Measurements from ENCODE around the gene KMO. TPM values are rescaled to one million over a fixed set of nuclear protein-coding genes. Genes with fewer than 3 reads are reported as not detected.

Gene KMO
- total and polyA plus RNA-seq, 2 of the 13 experiments (the other 11 are each of a cell fraction or from before 2014, with no cell fraction given) = 0.01 TPM; not detected in 1

DNA sequence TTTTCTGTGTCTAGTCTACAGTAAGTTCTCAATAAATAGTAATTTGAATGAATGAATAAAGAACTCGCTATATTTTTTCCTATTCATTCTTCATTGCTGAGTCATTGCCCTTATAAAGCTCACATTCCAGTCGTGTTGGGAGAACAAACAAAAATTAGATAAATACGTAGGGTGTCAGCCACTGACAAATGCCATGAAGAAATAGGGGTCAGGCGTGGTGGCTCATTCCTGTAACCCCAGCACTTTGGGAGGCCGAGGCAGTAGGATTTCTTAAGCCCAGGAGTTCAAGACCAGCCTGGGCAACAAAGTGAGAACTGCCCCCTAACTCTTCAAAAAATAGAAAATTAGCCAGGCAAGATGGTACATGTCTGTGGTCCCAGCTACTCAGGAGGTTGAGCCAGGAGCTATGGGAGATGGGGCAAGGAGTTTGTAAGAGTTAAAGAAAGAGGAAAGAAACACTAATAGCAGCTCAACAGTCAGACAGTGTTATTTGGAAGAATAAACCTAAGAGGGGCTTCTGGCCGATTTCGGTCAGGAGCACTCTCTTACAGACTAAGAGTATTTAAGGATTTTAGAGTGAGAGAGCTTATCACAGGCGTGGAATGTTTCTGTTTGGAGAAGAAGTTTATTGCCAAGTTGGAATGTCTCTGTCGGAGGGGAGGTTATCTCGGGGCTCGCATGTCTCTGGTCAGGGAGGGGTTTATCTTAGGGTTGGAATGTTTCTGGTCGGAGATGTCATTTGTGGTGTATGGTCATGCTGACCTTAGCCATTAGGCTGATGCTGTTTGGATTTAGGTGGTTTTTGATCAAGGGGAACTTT, 109.8 kb downstream of the KMO start:
- Histone ChIP-seq H3K79me2 (ENCODE audit: insufficient read depth, low read length) (peaks cover 24% of the 10 kb centered on the region), H3K4me2 (ENCODE audit: low read depth, low read length) (peak overlapping the region; percentile 97), H3K9me3 (ENCODE audit: low read length) (no peaks in the 10 kb centered on the region), H3K9ac (ENCODE audit: insufficient read depth, low read depth, low read length) (peak overlapping the region; percentile 65), H4K20me1 (ENCODE audit: insufficient read depth, low read length) (peaks cover 5% of the 10 kb centered on the region; the same call in 1 of the 2 replicates), H3K27ac (ENCODE audit: extremely low read length, insufficient read depth, low read length) (peak overlapping the region; percentile 87), H2AFZ (ENCODE audit: low read length) (peak overlapping the region; percentile 7), H3K4me3 (replicated peaks in 1 of 3; ENCODE audit: insufficient read depth in 1 of 3, low read depth in 2 of 3, low read length in 3 of 3) (peak overlapping the region in 2 of 3 experiments; percentile 65 to 68; a peak in 2 of 6 replicates), H3K27me3 (ENCODE audit: control insufficient read depth in 1 of 2, insufficient read depth in 2 of 2, low read length in 2 of 2) (no peaks in the 10 kb centered on the region; a peak in 1 of 5 replicates), H3K36me3 (replicated peaks in 1 of 2; ENCODE audit: control insufficient read depth in 1 of 2, insufficient read depth in 2 of 2, low read length in 2 of 2) (no peaks in the 10 kb centered on the region; a peak in 2 of 5 replicates), H3K4me1 (ENCODE audit: insufficient read depth, low read length) (peaks cover 44% of the 10 kb centered on the region)
- ATAC-seq (peak; percentile 20), DNase-seq (ENCODE audit: low spot score) (peak; percentile 84), FAIRE-seq (peak; percentile 28)
- 5% methylated on average over 12 of the region's 12 CpGs for WGBS (ENCODE audit: low lambda C conversion rate)
- in situ Hi-C loops (cut with HindIII; ENCODE audit: extremely low pct_ligation_motif_present, low pct_unique_long_range_greater_than_20kb) (no loop called here), intact Hi-C loops (cut with micrococcal nuclease; ENCODE audit: unreplicated experiment) (no loop called here)
- BruUV-seq (replicated peaks) = no TSS peak
- POLR2A ChIA-PET = interaction anchor here (1.6 to 2.2 kb wide), 4 partner anchors 15 to 205 kb away, joined by 5 to 10 read pairs (median 6); partner anchors contain the start of gene EXO1
- CTCF ChIA-PET (ENCODE audit: low intra/inter-chr PET ratio, low total read pairs) = no interaction called here
- TF ChIP-seq SRF (IDR thresholded peaks at IDR 0.05; ENCODE audit: low read depth, low read length) = peak; percentile 93
- peak; percentile 56; the same call in 1 of the 2 replicates for TF ChIP-seq JUND (CRISPR knock-in tag; IDR thresholded peaks at IDR 0.05)
- no peak for TF ChIP-seq ZMAT3 (CRISPR knock-in tag; conservative IDR thresholded peaks at IDR 0.05)
- TF ChIP-seq NR2F6 (IDR thresholded peaks at IDR 0.05) = peak; percentile 25; the same call in 1 of the 2 replicates
- peak; percentile 54; the same call in 1 of the 2 replicates for TF ChIP-seq NR2F6 (CRISPR knock-in tag; IDR thresholded peaks at IDR 0.05)
- TF ChIP-seq KLF15 (CRISPR knock-in tag; IDR thresholded peaks at IDR 0.05; ENCODE audit: borderline replicate concordance) = no peak
- TF ChIP-seq CCDC6 (CRISPR knock-in tag; IDR thresholded peaks at IDR 0.05) = no peak
- no peak for TF ChIP-seq NFYB (CRISPR knock-in tag; IDR thresholded peaks at IDR 0.05)
- TF ChIP-seq U2AF1 (optimal IDR thresholded peaks at IDR 0.05; ENCODE audit: low read depth, low read length) = no peak
- no peak for TF ChIP-seq RFXAP (CRISPR knock-in tag; IDR thresholded peaks at IDR 0.05; ENCODE audit: borderline replicate concordance)
- TF ChIP-seq SOX13 (IDR thresholded peaks at IDR 0.05) = no peak
- peak in 1 of 2 experiments; percentile 54; a peak in 2 of 4 replicates for TF ChIP-seq SOX13 (CRISPR knock-in tag; conservative IDR thresholded peaks at IDR 0.05 in 1 of 2, IDR thresholded peaks at IDR 0.05 in 1 of 2)
- TF ChIP-seq RARA (CRISPR knock-in tag; IDR thresholded peaks at IDR 0.05) = peak; percentile 37
- no peak for TF ChIP-seq ZNF512 (CRISPR knock-in tag; IDR thresholded peaks at IDR 0.05)
- 0 out of 2 replicates have a peak, but pooled peaks have one; percentile 8 for TF ChIP-seq CREM (IDR thresholded peaks at IDR 0.05)
- no peak for TF ChIP-seq CREM (CRISPR knock-in tag; IDR thresholded peaks at IDR 0.05)
- peak; percentile 19; the same call in 1 of the 2 replicates for TF ChIP-seq ZNF7 (CRISPR knock-in tag; IDR thresholded peaks at IDR 0.05)
- no peak for TF ChIP-seq MAZ (IDR thresholded peaks at IDR 0.05; ENCODE audit: borderline replicate concordance, low read depth, low read length)
- 0 out of 2 replicates have a peak, but pooled peaks have one; percentile 38 for TF ChIP-seq MAZ (CRISPR knock-in tag; IDR thresholded peaks at IDR 0.05; ENCODE audit: low read depth)

Data from HepG2 (cell line).